Activated naive CD4-positive, alpha-beta T cell treated with anti-CD3 and anti-CD28 coated beads, Interleukin-2, amount 50 U/mL, for 24 hours (primary cell): ENCODE measurements around the gene NOL4L.
A peak's percentile ranks its signal among the peaks of the same experiment; 100 is the strongest.
"Not testable (repeated sequence)": the region's sequence is repeated elsewhere in the genome, so short reads cannot be mapped to it uniquely, and the experiment has no call there.

ENCODE experiments used
- H3K27ac Mint-ChIP-seq: one replicate; pipeline ENCODE4 v1.8.0; 2021; ENCODE audit warnings: mild to moderate bottlenecking, mixed read lengths
- H3K27me3 Mint-ChIP-seq: one replicate; pipeline ENCODE4 v1.8.0; 2021; ENCODE audit warnings: mixed read lengths
- H3K36me3 Mint-ChIP-seq: one replicate; pipeline ENCODE4 v1.8.0; 2021; ENCODE audit warnings: mixed read lengths
- H3K4me1 Mint-ChIP-seq: one replicate; pipeline ENCODE4 v1.8.0; 2021; ENCODE audit warnings: mixed read lengths
- H3K4me3 Mint-ChIP-seq: one replicate; pipeline ENCODE4 v1.8.0; 2021; ENCODE audit warnings: mild to moderate bottlenecking, mixed read lengths
- H3K9me3 Mint-ChIP-seq: one replicate; pipeline ENCODE4 v1.8.0; 2021; ENCODE audit warnings: mixed read lengths

Gene NOL4L

DNA sequence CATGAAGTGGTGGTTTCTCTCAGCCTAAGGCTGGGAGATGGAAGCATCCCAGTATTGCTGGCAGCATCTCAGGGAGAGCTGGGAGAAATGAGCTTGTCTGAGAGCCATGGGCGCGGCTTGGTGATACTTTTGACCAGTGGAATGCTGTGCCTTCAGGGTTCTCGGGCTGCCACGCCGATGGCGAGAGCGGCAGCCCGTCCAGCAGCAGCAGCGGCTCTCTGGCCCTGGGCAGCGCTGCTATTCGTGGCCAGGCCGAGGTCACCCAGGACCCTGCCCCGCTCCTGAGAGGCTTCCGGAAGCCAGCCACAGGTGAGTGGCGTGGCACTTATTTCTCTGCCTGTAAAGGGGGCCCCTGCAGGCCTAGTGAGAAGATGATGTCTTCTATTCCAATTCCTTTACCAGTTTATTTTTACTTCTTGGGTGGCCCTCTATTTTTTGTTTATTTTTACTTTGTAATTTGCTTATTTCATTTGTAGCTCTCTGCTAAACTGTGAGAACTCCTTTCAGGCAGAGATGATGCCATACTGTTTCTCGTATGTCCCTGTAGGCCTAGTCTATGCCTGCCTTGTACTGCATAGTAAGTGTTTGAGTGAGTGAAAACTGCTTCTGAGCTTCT, 155.3 kb downstream of the NOL4L start:
- Mint-ChIP-seq H3K27ac (peak overlapping the region; percentile 24), H3K36me3 (peaks cover 24% of the 10 kb centered on the region), H3K9me3 (no peaks in the 10 kb centered on the region), H3K4me3 (no peak overlapping the region), H3K27me3 (no peaks in the 10 kb centered on the region), H3K4me1 (peaks cover 22% of the 10 kb centered on the region)

DNA sequence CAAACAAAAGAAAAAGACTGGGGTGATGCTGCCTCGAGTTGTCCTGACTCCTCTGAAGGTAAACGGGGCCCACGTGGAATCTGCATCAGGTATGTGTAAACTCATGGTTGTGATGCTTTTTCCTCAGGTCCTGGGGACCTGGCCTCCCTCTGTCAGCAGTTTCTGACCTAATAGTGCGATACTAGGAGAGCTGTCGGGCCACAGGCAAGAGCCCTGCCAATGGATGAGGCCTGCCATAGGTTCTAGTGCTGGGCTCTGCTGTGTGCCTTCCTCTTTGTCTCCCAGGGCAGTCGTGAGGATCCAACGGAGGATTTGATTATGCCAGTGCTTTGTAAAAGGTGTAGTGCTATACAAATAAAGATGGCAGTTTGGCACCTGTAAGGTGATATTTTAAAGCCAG, 155.8 kb downstream of the NOL4L start:
- peak overlapping the region; percentile 24 for H3K27ac Mint-ChIP-seq
- H3K36me3 Mint-ChIP-seq: peaks cover 24% of the 10 kb centered on the region
- no peaks in the 10 kb centered on the region for H3K27me3 Mint-ChIP-seq
- H3K9me3 Mint-ChIP-seq: no peaks in the 10 kb centered on the region
- no peak overlapping the region for H3K4me3 Mint-ChIP-seq
- peaks cover 25% of the 10 kb centered on the region for H3K4me1 Mint-ChIP-seq

DNA sequence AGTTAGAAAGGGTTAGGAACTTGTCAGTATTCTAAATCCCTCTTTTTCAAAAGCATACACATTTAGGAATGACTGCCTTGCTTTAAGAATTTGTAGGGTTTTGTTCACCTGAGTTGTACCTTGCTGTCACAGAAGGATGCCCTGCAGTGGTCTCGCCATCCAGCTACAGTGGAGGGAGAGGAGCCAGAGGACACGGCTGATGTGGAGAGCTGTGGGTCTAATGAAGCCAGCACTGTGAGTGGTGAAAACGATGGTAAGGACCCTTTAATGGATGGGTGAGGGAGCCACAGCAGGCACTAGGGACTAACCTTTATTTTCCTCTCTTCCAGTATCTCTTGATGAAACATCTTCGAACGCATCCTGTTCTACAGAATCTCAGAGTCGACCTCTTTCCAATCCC, 157.1 kb downstream of the NOL4L start:
- peaks cover 25% of the 10 kb centered on the region for H3K4me1 Mint-ChIP-seq
- H3K9me3 Mint-ChIP-seq: no peaks in the 10 kb centered on the region
- H3K4me3 Mint-ChIP-seq: no peak overlapping the region
- H3K27ac Mint-ChIP-seq: peak overlapping the region; percentile 65
- H3K27me3 Mint-ChIP-seq: no peaks in the 10 kb centered on the region
- H3K36me3 Mint-ChIP-seq: peaks cover 20% of the 10 kb centered on the region

DNA sequence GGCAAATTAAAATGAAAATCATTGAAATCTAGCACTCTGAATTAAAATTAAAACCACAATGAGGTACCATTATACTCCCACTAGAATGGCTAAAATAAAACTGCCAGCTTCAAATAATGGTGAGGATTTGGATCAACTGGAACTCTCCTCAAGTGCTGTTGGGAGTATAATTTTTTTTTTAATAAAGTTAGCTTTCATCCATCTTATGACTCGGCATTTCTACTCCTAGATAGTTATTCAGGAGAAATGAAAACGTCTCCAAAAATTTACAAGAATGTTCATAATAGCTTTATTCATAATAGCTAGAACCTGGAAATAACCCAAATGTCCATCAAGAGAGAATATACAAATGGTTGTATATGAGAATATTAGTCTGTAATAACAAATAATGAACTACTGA, 163.8 kb downstream of the NOL4L start:
- peak overlapping the region; percentile 82 for H3K27ac Mint-ChIP-seq
- H3K4me1 Mint-ChIP-seq: peaks cover 53% of the 10 kb centered on the region
- H3K9me3 Mint-ChIP-seq: no peaks in the 10 kb centered on the region
- H3K27me3 Mint-ChIP-seq: no peaks in the 10 kb centered on the region
- no peak overlapping the region for H3K4me3 Mint-ChIP-seq
- peaks cover 9% of the 10 kb centered on the region for H3K36me3 Mint-ChIP-seq

DNA sequence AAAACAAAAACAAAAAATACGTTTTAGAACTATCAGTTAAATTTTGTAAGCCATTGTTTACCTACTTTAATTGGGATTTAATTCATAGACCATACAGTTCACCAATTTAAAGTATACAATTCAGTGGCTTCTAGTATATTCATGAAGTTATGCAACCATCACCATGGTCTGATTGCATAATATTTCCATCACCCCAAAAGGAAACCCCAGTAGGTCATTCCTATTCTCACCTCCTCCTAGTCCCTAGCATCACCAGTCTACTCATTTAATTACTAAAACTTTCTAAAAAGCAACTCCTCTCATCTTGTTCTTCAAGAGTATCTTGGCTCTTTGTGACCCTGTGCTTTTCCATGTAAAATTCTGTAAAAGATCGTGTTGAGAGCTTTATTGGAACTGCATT, 166.8 kb downstream of the NOL4L start:
- peak overlapping the region; percentile 71 for H3K27ac Mint-ChIP-seq
- no peak overlapping the region for H3K4me3 Mint-ChIP-seq
- peaks cover 67% of the 10 kb centered on the region for H3K4me1 Mint-ChIP-seq
- no peaks in the 10 kb centered on the region for H3K27me3 Mint-ChIP-seq
- no peaks in the 10 kb centered on the region for H3K9me3 Mint-ChIP-seq
- peaks cover 14% of the 10 kb centered on the region for H3K36me3 Mint-ChIP-seq

DNA sequence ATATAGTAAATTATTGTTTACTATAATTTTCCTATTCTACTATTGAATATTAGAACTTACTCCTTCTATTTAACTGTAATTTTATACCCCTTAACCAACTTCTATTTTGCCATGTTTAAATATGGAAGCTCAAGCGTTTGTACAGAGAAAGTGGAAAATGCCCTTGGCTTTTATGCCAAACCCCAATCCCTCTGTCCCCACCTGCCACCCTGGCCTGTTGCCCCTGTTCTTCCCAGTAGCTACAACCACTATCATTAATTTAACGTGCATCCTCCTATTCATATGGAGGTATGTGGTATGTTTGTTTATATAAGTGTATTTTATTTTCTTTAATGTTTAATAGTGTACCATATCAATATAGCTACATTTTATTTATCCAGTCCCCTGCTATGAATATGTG, 168.9 kb downstream of the NOL4L start:
- H3K4me1 Mint-ChIP-seq: peaks cover 80% of the 10 kb centered on the region

DNA sequence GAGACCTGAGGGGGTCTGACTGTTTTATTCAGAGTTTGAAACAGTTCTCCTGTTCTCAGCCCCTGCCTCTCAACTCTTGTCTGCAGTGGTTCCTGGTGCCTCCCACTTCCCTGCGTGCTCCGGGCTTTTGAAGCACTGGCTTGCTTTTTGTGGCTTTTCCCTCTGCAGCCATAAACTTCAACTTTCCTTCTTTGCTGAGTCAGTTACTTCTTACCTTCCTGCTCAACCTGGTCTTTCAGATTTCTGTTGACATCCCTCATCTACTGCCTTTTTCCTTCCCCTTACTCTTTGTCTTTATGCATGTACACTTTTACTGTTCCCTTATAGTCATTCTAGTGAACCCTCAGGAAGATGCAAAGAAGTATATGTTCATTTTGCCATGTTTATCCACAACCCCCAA, 169.6 kb downstream of the NOL4L start:
- Mint-ChIP-seq H3K9me3 (no peaks in the 10 kb centered on the region), H3K27ac (no peak overlapping the region), H3K36me3 (peaks cover 20% of the 10 kb centered on the region), H3K27me3 (no peaks in the 10 kb centered on the region), H3K4me3 (no peak overlapping the region), H3K4me1 (peaks cover 79% of the 10 kb centered on the region)

More for the DNA sequence above, 168.9 kb downstream of the NOL4L start:
- Mint-ChIP-seq H3K4me3 (no peak overlapping the region), H3K27me3 (no peaks in the 10 kb centered on the region), H3K27ac (peak overlapping the region; percentile 68), H3K36me3 (peaks cover 20% of the 10 kb centered on the region), H3K9me3 (no peaks in the 10 kb centered on the region)

DNA sequence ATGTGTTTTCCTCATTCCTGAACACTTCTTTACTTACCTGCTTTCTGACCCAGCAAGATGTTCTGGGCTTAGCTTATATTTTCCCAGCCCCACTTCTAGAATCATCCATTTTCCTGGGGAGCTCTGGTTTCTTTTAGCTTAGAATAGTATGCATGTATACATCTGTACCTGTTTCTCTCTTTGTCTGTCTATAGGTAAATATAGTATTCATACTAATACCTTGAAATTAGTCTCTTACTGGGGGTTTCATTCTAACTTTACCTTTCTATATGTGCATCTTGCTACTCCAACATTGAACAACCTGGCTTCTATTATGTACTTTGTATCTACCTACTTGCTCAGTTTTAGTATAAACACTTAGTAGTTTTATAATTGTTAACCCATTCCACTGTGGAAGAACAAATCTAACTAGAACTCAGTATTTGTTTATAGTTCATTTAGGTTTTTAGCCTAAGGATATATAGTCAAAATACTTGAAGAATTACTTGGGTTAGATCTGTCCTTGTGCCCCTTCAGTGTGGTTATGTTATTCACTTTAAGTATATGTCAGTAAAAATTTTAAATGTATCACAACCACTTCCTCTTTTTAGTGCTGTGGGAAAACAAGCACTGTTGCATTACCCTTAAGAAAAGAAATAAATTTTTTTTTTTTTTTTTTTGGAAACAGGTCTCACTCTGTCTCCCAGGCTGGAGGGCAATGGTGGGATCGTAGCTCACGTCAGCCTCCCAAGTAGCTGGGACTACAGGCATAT, 173.0 kb downstream of the NOL4L start:
- peak overlapping the region; percentile 33 for H3K4me3 Mint-ChIP-seq
- H3K27me3 Mint-ChIP-seq: no peaks in the 10 kb centered on the region
- H3K4me1 Mint-ChIP-seq: peaks cover 75% of the 10 kb centered on the region
- H3K9me3 Mint-ChIP-seq: no peaks in the 10 kb centered on the region
- no peak overlapping the region for H3K27ac Mint-ChIP-seq
- H3K36me3 Mint-ChIP-seq: peaks cover 16% of the 10 kb centered on the region

DNA sequence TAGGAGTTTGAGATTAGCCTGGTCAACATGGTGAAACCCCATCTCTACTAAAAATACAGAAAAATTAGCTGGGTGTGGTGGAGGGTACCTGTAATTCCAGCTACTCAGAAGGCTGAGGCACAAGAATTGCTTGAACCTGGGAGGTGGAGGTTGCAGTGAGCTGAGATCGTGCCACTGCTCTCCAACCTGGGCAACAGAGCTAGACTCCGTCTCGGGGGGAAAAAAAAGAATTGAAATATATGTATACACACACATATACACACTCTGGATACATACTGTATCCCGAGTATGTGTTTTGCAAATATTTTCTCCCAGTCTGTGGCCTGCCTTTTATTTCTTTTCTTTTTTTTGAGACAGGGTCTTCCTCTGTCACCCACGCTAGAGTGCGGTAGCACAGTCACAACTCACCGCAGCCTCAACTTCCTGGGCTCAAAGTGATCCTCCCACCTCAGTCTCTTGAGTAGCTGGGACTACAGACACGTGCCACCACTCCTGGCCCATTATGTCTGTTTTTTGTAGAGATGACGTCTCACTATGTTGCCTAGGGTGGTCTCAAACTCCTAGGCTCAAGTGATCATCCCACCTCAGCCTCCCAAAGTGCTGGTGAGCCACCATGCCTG, 177.9 kb downstream of the NOL4L start:
- not testable (repeated sequence) for H3K27me3 Mint-ChIP-seq, H3K9me3 Mint-ChIP-seq
- H3K4me3 Mint-ChIP-seq: peak overlapping the region; percentile 88
- peaks cover 10% of the 10 kb centered on the region for H3K36me3 Mint-ChIP-seq
- peaks cover 72% of the 10 kb centered on the region for H3K4me1 Mint-ChIP-seq
- peak overlapping the region; percentile 97 for H3K27ac Mint-ChIP-seq

DNA sequence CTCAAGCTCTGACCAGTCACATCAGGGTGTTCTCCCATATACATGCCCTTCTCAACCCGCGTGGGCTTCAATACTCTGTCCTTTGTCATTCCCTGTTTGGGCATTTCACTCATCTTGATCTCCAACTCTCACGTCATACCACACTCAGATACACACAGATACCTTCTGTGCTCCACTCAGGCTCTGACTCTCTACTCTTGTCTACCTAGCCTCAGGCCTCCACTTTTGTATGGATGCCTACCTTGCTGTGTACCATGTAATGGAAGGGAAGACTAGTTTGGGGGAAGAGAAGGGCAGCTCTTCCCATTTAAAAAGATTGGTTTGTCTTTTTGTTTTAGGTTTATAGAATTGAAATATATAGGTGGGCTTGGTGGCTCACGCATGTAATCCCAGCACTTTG, 178.4 kb downstream of the NOL4L start:
- Mint-ChIP-seq H3K27ac (peak overlapping the region; percentile 97), H3K27me3 (no peaks in the 10 kb centered on the region), H3K9me3 (no peaks in the 10 kb centered on the region), H3K4me3 (peak overlapping the region; percentile 88), H3K4me1 (peaks cover 70% of the 10 kb centered on the region), H3K36me3 (peaks cover 7% of the 10 kb centered on the region)

DNA sequence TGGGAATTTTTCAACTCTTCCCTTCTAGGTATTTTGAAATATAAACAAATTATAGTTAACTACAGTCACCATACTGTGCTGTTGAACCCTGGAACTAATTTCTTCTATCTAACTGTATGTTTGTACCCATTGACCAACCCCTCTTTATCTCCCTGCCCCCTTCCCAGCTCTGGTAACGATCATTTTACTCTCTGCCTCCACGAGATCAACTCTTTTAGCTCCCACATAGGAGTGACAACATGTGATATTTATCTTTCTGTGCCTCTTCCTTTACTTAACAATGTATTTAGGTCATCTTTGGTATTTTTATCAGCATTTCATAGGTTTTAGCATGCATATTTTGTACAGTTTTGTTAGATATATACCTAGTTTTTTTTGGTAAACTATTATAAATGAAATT, 181.1 kb downstream of the NOL4L start:
- Mint-ChIP-seq H3K36me3 (peaks cover 20% of the 10 kb centered on the region), H3K9me3 (no peaks in the 10 kb centered on the region), H3K4me3 (no peak overlapping the region), H3K27me3 (no peaks in the 10 kb centered on the region), H3K4me1 (peaks cover 84% of the 10 kb centered on the region), H3K27ac (no peak overlapping the region)

DNA sequence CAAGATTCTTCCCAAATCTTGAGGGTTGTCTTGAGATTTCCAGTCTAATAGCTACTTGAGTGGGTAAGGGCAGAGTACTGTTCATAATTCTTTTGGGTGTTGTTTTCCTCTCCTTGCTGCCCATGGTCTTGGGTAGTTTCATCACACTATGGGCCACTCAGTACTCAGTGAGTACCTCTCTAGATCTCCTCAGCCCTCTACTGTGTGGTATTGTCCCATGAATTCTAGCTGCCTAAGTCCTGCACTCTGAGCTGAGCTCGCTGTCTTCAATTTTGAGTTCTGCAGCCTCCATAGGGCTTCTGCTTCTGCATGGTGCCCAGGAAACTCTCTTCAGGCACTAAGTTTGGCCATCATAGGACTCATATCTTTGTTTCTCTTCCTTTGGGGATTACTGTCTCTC, 184.7 kb downstream of the NOL4L start:
- peak overlapping the region; percentile 83 for H3K27ac Mint-ChIP-seq
- peaks cover 5% of the 10 kb centered on the region for H3K9me3 Mint-ChIP-seq
- peaks cover 23% of the 10 kb centered on the region for H3K36me3 Mint-ChIP-seq
- peaks cover 64% of the 10 kb centered on the region for H3K4me1 Mint-ChIP-seq
- no peaks in the 10 kb centered on the region for H3K27me3 Mint-ChIP-seq
- H3K4me3 Mint-ChIP-seq: no peak overlapping the region

DNA sequence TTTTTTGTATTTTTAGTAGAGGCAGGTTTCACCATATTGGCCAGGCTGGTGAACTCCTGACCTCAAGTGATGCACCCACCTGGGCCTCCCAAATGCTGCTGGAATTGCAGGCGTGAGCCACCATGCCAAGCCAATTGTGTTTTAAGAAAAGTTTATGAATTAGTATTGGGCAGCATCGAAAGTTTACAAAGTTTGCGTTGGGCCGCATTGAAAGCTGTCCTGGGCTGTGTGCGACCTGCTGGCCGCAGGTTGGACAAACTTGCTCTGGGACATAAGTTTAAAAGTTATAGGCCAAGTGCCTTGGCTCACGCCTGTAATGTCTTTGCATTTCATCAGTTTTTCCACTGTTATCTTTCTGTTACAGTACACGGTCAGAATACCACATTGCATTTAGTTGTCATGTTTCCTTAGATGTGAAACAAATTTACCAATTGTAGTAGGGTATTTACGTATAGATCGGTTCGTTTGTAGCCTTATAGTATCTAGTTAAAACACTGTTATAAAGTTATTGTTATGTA, 187.5 kb downstream of the NOL4L start:
- H3K36me3 Mint-ChIP-seq: peaks cover 37% of the 10 kb centered on the region
- H3K27me3 Mint-ChIP-seq: no peaks in the 10 kb centered on the region
- peaks cover 50% of the 10 kb centered on the region for H3K4me1 Mint-ChIP-seq
- H3K9me3 Mint-ChIP-seq: peaks cover 10% of the 10 kb centered on the region
- no peak overlapping the region for H3K27ac Mint-ChIP-seq
- H3K4me3 Mint-ChIP-seq: no peak overlapping the region

DNA sequence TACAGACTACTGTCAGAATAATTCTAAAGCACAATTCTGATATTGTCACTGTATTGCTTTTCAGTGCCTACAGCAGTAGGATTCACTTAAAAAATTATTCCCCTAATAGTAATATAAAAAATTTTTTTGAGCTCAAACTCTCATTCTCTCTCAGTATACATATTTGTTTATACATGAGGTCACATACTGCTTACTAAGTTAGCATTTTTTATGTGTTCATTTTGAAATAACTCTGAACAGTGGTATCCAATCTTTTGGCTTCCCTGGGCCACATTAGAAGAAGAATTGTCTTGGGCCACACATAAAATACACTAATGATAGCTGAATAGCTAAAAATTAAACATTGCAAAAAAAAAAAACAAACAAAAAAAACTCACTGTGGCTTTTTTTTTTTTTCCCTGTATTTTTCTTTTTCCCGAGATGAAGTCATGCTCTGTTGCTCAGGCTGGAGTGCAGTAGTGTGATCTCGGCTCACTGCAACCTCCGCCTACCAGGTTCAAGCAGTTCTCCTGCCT, 188.4 kb downstream of the NOL4L start:
- peaks cover 10% of the 10 kb centered on the region for H3K9me3 Mint-ChIP-seq
- H3K4me3 Mint-ChIP-seq: no peak overlapping the region
- no peak overlapping the region for H3K27ac Mint-ChIP-seq
- peaks cover 49% of the 10 kb centered on the region for H3K4me1 Mint-ChIP-seq
- H3K36me3 Mint-ChIP-seq: peaks cover 40% of the 10 kb centered on the region
- no peaks in the 10 kb centered on the region for H3K27me3 Mint-ChIP-seq

DNA sequence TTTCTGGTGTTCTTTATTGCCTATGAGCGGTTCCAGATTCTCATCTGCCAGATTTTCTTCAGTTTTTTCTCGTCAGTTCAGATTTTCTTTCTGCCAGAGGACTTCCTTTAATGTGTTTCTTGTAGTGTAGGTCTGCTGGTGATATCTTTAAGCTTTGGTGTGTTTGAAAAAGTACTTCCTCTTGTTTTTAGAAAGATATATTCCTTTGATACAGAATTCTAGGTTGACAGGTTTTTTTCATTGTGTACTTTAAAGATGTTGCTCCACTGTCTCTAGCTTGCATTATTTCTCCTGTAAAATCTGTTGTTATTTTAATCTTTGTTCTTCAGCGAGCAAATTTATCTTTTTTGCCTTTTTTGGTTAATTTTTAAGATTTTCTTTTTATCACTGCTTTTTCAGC, 190.1 kb downstream of the NOL4L start:
- peaks cover 46% of the 10 kb centered on the region for H3K4me1 Mint-ChIP-seq
- H3K27ac Mint-ChIP-seq: peak overlapping the region; percentile 68
- no peaks in the 10 kb centered on the region for H3K27me3 Mint-ChIP-seq
- peaks cover 10% of the 10 kb centered on the region for H3K9me3 Mint-ChIP-seq
- H3K36me3 Mint-ChIP-seq: peaks cover 32% of the 10 kb centered on the region
- H3K4me3 Mint-ChIP-seq: no peak overlapping the region
